IPS-20b (cell line): ENCODE results near the gene SHOX.

ENCODE experiments used
- H3K27ac ChIP-seq: one replicate; pipeline ENCODE4 v1.5.1; 2013; ENCODE audit warnings: low read length
- H3K27me3 ChIP-seq: 2 replicates; pipeline ENCODE4 v1.6.1; 2013; ENCODE audit warnings: mild to moderate bottlenecking, low read length, inconsistent platforms; ENCODE audit not compliant: insufficient read depth
- H3K36me3 ChIP-seq: 2 replicates; pipeline ENCODE4 v1.6.1; 2013; ENCODE audit warnings: low read depth, mild to moderate bottlenecking, inconsistent platforms, low read length, moderate library complexity; ENCODE audit not compliant: insufficient read depth
- H3K4me1 ChIP-seq: 2 replicates; pipeline ENCODE4 v1.6.1; 2013; ENCODE audit warnings: mild to moderate bottlenecking, control low read depth, inconsistent platforms, low read length, moderate library complexity; ENCODE audit not compliant: insufficient read depth
- H3K4me3 ChIP-seq: 2 replicates; pipeline ENCODE4 v1.5.1; 2013; ENCODE audit warnings: mild to moderate bottlenecking, low read length, inconsistent platforms
- H3K9ac ChIP-seq: 2 replicates; pipeline ENCODE4 v1.6.1; 2013; ENCODE audit warnings: low read depth, mild to moderate bottlenecking, inconsistent platforms, low read length, moderate library complexity
- H3K9me3 ChIP-seq: 2 replicates; pipeline ENCODE4 v1.6.1; 2013; ENCODE audit warnings: mild to moderate bottlenecking, low read depth, low read length, inconsistent platforms; ENCODE audit not compliant: insufficient read depth

SHOX gene

GRCh38 chrX:633043-633984 is 2.7 kb downstream of the SHOX start:
- Histone ChIP-seq H3K9ac (no peak overlapping the region), H3K9me3 (peaks cover 12% of the 10 kb centered on the region; the same call in 1 of the 2 replicates)

GRCh38 chrX:633985-634958 is 3.7 kb downstream of the SHOX start:
- H3K4me1 ChIP-seq: peaks cover 2% of the 10 kb centered on the region; the same call in 1 of the 2 replicates
- no peak overlapping the region for H3K9ac ChIP-seq
- H3K4me3 ChIP-seq: no peak overlapping the region
- peaks cover 96% of the 10 kb centered on the region for H3K27me3 ChIP-seq
- peaks cover 12% of the 10 kb centered on the region; the same call in 1 of the 2 replicates for H3K9me3 ChIP-seq
- no peaks in the 10 kb centered on the region for H3K36me3 ChIP-seq
- H3K27ac ChIP-seq: no peak overlapping the region

More at GRCh38 chrX:633043-633984, 2.7 kb downstream of the SHOX start:
- peaks cover 96% of the 10 kb centered on the region for H3K27me3 ChIP-seq
- no peak overlapping the region for H3K4me3 ChIP-seq
- no peaks in the 10 kb centered on the region; the same call in 1 of the 2 replicates for H3K4me1 ChIP-seq
- H3K27ac ChIP-seq: no peak overlapping the region
- no peaks in the 10 kb centered on the region for H3K36me3 ChIP-seq

GRCh38 chrX:635428-636090 is 5.0 kb downstream of the SHOX start:
- peak overlapping the region; percentile 47; the same call in 1 of the 2 replicates for H3K4me3 ChIP-seq
- peaks cover 96% of the 10 kb centered on the region for H3K27me3 ChIP-seq

GRCh38 chrX:636981-637659 is 6.5 kb downstream of the SHOX start:
- peaks cover 2% of the 10 kb centered on the region; the same call in 1 of the 2 replicates for H3K4me1 ChIP-seq
- H3K36me3 ChIP-seq: no peaks in the 10 kb centered on the region
- peaks cover 96% of the 10 kb centered on the region for H3K27me3 ChIP-seq
- H3K9me3 ChIP-seq: peaks cover 12% of the 10 kb centered on the region; the same call in 1 of the 2 replicates
- no peak overlapping the region for H3K4me3 ChIP-seq
- no peak overlapping the region for H3K27ac ChIP-seq
- no peak overlapping the region for H3K9ac ChIP-seq

More at GRCh38 chrX:635428-636090, 5.0 kb downstream of the SHOX start:
- H3K27ac ChIP-seq: no peak overlapping the region
- no peaks in the 10 kb centered on the region for H3K36me3 ChIP-seq
- H3K4me1 ChIP-seq: peaks cover 2% of the 10 kb centered on the region; the same call in 1 of the 2 replicates
- no peak overlapping the region for H3K9ac ChIP-seq
- H3K9me3 ChIP-seq: peaks cover 12% of the 10 kb centered on the region; the same call in 1 of the 2 replicates

- Histone ChIP-seq H3K36me3 (no peaks in the 10 kb centered on the region), H3K27ac (no peak overlapping the region), H3K4me3 (no peak overlapping the region), H3K27me3 (peaks cover 96% of the 10 kb centered on the region), H3K4me1 (peaks cover 2% of the 10 kb centered on the region; the same call in 1 of the 2 replicates), H3K9ac (no peak overlapping the region), H3K9me3 (peaks cover 6% of the 10 kb centered on the region; the same call in 1 of the 2 replicates)
These were observed 7.3 kb downstream of the SHOX start for GRCh38 chrX:637660-638481.

- H3K27me3 ChIP-seq: peaks cover 96% of the 10 kb centered on the region
These were observed 8.0 kb downstream of the SHOX start for GRCh38 chrX:638482-639131.

GRCh38 chrX:639151-639550 is 8.6 kb downstream of the SHOX start:
- peaks cover 96% of the 10 kb centered on the region for H3K27me3 ChIP-seq
- peaks cover 2% of the 10 kb centered on the region; the same call in 1 of the 2 replicates for H3K4me1 ChIP-seq
- no peak overlapping the region for H3K9ac ChIP-seq
- H3K4me3 ChIP-seq: no peak overlapping the region; the same call in 1 of the 2 replicates
- no peaks in the 10 kb centered on the region; the same call in 1 of the 2 replicates for H3K9me3 ChIP-seq
- H3K27ac ChIP-seq: no peak overlapping the region
- no peaks in the 10 kb centered on the region for H3K36me3 ChIP-seq

More at GRCh38 chrX:638482-639131, 8.0 kb downstream of the SHOX start:
- peaks cover 2% of the 10 kb centered on the region; the same call in 1 of the 2 replicates for H3K4me1 ChIP-seq
- no peak overlapping the region for H3K27ac ChIP-seq
- H3K9me3 ChIP-seq: peaks cover 4% of the 10 kb centered on the region; the same call in 1 of the 2 replicates
- no peaks in the 10 kb centered on the region for H3K36me3 ChIP-seq
- H3K4me3 ChIP-seq: peak overlapping the region; percentile 49
- H3K9ac ChIP-seq: no peak overlapping the region

GRCh38 chrX:640641-641040 is 10.1 kb downstream of the SHOX start:
- Histone ChIP-seq H3K9ac (no peak overlapping the region), H3K27ac (no peak overlapping the region)

GRCh38 chrX:641671-642435 is 11.3 kb downstream of the SHOX start:
- no peak overlapping the region for H3K4me3 ChIP-seq
- H3K27me3 ChIP-seq: peaks cover 100% of the 10 kb centered on the region
- H3K9me3 ChIP-seq: no peaks in the 10 kb centered on the region; the same call in 1 of the 2 replicates
- H3K27ac ChIP-seq: no peak overlapping the region
- no peaks in the 10 kb centered on the region for H3K36me3 ChIP-seq
- H3K4me1 ChIP-seq: peaks cover 2% of the 10 kb centered on the region; the same call in 1 of the 2 replicates
- H3K9ac ChIP-seq: no peak overlapping the region

More at GRCh38 chrX:640641-641040, 10.1 kb downstream of the SHOX start:
- Histone ChIP-seq H3K9me3 (no peaks in the 10 kb centered on the region; the same call in 1 of the 2 replicates), H3K36me3 (no peaks in the 10 kb centered on the region), H3K27me3 (peaks cover 96% of the 10 kb centered on the region), H3K4me3 (no peak overlapping the region), H3K4me1 (peaks cover 2% of the 10 kb centered on the region; the same call in 1 of the 2 replicates)
